ENCODE data around the gene FOXL3. TPM values are rescaled to one million over a fixed set of nuclear protein-coding genes. Genes with fewer than 3 reads are reported as not detected.
A peak's percentile ranks its signal among the peaks of the same experiment; 100 is the strongest.
"Not testable (repeated sequence)": the region's sequence is repeated elsewhere in the genome, so short reads cannot be mapped to it uniquely, and the experiment has no call there.

The FOXL3 gene
- total RNA-seq, 2 donors from 2014 or later, result not detected

DNA sequence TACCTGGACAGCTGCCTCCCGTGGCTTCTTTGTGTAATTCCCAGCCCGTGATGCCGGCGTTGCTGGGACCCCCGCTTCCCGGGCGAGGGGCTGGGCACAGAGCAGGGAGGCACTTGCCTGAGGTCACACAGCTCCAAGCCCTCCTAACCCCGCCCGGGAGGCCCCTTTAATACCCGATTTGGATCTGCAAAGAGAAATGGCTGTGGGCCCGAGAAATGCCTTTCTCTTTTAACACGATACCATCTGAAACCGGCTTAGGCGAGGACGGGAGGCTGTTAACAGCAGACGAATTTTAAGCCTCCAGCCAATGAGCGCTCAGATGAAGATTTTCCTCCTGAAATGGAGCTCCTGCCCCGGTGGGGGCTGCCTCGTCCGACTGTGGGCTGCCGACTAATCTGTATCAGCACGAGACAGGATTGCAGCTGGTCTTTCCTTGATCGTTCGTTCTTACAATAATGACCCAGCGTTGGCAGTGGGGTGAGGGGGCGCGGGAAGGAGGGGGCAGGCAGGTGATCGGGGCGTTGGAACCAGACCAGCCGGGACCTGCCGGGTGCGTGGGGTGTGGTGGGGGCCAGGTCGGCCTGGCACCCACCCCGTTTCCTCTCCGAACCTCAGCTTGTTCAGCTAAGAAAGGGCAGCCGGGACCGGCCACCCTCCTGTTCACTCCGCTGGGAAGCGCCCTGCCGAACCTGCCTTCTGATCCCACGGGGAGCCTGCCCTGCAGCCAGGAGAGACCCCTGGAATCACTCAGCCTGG, 36.2 kb upstream of the FOXL3 start:
- DNase-seq (ENCODE audit: low spot score), result peak; percentile 80
- intact Hi-C loops (cut with DNase I), result no loop called here

- intact Hi-C loops (cut with DNase I), result no loop called here
- DNase-seq (ENCODE audit: low spot score), result peak; percentile 34
Measured at GRCh38 chr7:254337-255037, 35.5 kb upstream of the FOXL3 start.

DNA sequence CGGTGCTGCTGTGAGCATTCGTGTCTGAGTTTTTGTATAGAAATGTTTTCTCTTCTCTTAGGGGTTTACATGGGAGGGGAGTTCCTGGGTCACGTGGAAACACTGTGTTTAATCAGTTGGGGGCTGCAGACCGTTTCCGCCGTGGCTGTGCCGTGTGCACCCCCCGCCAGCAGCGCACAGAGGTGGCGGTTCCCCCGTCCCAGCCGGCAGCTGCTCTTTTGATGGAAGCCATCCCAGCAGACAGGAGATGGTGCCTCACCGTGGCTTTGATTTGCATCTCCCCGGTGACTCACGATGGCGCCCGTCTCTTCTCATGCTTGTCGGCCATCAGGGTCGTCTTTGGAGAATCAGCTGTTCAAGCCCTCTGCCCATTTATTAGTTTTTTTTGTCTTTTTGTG, 34.9 kb upstream of the FOXL3 start:
- DNase-seq (ENCODE audit: low spot score), result peak; percentile 70
- intact Hi-C loops (cut with DNase I), result no loop called here

DNA sequence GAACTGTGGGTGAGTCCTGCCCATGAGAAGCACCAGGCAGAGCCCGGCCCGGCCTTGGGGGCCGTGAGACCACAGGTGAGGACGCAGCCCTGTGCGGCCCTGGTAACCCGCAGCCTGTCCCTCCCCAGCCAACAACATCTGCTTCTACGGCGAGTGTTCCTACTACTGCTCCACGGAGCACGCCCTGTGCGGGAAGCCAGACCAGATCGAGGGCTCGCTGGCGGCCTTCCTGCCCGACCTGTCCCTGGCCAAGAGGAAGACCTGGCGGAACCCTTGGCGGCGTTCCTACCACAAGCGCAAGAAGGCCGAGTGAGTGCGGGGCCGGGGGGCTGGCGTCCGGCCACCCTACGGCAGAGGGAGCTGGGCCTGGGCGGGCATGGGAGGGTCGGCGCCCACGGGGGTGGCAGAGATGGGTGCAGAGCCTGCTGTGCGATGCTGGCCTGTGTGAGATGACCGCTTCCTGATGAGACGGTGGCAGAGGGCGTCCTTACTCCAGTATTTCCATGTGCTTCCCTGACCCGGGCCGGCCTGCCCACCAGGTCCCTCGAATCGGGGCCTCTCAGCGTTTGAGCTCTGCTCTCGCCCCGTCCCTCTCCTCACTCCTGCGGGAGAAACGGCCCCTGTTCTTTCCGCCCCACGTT, 34.1 kb upstream of the FOXL3 start:
- DNase-seq (ENCODE audit: low spot score), result peak; percentile 69
- intact Hi-C loops (cut with DNase I), result no loop called here

DNA sequence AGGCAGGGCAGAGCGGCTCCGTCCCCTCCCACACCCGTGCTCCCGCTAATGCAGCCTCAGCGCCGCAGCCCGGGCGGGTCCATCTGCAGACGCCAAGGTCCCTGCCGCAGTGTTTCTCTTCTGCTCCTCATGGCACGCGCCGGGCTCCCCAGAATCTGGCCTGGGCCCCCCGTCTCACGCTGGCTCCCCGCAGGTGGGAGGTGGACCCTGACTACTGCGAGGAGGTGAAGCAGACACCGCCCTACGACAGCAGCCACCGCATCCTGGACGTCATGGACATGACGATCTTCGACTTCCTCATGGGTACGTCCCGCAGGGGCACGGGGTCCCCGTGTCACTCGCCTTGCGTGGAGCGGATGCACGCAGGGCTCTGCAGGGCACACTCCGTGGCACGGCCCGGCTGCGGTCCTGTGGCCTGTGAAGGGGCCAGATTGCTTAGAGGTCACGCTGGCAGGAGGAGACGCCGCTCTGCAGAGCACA, 33.5 kb upstream of the FOXL3 start:
- intact Hi-C loops (cut with DNase I), result no loop called here
- peak; percentile 51 for DNase-seq (ENCODE audit: low spot score)

GRCh38 chr7:256981-257646, 32.9 kb upstream of the FOXL3 start:
- intact Hi-C loops (cut with DNase I), result no loop called here
- peak; percentile 66 for DNase-seq (ENCODE audit: low spot score)

DNA sequence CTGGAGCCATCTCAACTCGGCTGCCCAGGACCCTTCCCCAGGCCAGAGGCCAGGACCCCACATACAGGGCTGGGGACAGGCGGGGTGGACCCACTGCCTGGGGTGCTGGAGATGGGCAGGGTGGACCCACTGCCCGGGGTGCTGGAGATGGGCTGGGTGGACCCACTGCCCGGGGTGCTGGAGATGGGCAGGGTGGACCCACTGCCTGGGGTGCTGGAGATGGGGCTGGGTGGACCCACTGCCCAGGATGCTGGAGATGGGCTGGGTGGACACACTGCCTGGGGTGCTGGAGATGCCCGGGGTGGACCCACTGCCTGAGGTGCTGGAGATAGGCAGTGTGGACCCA, 32.4 kb upstream of the FOXL3 start:
- intact Hi-C loops (cut with DNase I), result no loop called here
- peak; percentile 82 for DNase-seq (ENCODE audit: low spot score)

- peak; percentile 81 for DNase-seq (ENCODE audit: low spot score)
- intact Hi-C loops (cut with DNase I), result no loop called here
Measured at GRCh38 chr7:258476-259190, 31.3 kb upstream of the FOXL3 start.

GRCh38 chr7:259191-259505, 30.8 kb upstream of the FOXL3 start:
- no peak for DNase-seq (ENCODE audit: low spot score)

GRCh38 chr7:259751-260405, 30.1 kb upstream of the FOXL3 start:
- DNase-seq (ENCODE audit: low spot score), result peak; percentile 78
- intact Hi-C loops (cut with DNase I), result no loop called here

More at GRCh38 chr7:259191-259505, 30.8 kb upstream of the FOXL3 start:
- intact Hi-C loops (cut with DNase I), result no loop called here

DNA sequence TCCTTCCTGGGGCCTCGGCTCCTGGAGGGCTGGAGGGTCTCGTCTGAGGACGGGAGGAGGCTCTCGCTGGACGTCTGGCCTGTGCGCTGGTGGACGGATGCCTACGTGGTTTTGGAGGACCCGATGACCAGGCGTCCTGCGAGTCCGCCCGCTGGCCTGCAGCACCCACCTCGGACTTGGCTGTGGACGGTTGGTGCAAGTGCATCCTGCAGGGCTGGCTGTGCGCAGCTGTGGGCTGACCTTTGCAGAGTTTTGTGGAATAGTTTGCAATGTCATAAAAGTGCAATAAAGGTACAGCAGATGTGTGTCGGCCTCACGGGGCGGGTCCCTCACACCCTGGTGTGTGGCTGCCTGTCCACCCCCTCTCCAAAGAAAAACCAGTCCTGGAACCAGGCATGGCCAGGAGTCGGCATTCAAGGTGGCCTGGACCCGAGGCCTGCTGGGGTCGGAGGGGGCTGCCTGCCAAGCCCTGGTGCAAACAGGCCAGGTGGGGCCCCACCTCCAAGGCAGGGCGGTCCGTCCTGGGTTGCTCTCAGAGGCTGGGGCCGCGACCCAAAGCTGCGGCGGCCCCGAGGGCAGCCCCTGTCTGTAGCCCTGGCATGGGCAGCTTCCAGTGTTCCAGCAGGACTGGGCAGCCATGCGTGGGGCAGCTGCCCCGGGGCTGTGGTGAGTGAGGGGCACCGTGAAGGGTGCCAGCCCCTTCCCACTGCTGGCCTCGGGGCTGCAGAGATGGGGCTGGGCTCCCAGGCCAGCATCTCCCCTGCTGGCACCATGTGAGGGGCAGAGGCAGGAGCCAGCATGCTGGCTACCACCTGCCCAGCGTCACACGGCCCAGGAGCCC, 29.3 kb upstream of the FOXL3 start:
- intact Hi-C loops (cut with DNase I), result no loop called here
- peak; percentile 81 for DNase-seq (ENCODE audit: low spot score)

GRCh38 chr7:261341-262250, 28.4 kb upstream of the FOXL3 start:
- intact Hi-C loops (cut with DNase I), result no loop called here

GRCh38 chr7:262251-262572, 27.8 kb upstream of the FOXL3 start:
- peak; percentile 70 for DNase-seq (ENCODE audit: low spot score)
- intact Hi-C loops (cut with DNase I), result no loop called here

More at GRCh38 chr7:261341-262250, 28.4 kb upstream of the FOXL3 start:
- DNase-seq (ENCODE audit: low spot score), result peak; percentile 71

DNA sequence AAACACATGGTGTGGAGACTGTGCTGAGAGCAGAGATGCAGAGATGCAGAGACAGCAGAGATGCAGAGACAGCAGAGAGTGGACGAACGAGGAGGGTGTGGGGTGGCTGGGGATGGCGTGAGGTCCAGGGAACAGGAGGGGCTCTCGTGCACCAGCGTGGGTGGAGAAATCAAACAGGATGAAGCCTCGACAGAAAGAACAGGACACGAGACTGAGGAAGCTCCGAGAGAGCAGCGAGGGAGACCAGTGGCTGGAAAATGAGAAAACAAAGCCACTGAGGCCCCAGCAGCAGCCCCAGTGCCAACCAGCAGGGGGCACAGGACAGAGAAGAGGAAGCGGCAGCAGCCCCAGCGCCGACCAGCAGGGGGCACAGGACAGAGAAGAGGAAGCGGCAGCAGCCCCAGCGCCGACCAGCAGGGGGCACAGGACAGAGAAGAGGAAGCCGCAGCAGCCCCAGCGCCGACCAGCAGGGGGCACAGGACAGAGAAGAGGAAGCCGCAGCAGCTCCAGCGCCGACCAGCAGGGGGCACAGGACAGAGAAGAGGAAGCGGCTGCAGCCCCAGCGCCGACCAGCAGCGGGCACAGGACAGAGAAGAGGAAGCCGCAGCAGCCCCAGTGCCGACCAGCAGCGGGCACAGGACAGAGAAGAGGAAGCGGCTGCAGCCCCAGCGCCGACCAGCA, 27.2 kb upstream of the FOXL3 start:
- intact Hi-C loops (cut with DNase I), result not testable (repeated sequence)
- DNase-seq (ENCODE audit: low spot score), result peak; percentile 87

DNA sequence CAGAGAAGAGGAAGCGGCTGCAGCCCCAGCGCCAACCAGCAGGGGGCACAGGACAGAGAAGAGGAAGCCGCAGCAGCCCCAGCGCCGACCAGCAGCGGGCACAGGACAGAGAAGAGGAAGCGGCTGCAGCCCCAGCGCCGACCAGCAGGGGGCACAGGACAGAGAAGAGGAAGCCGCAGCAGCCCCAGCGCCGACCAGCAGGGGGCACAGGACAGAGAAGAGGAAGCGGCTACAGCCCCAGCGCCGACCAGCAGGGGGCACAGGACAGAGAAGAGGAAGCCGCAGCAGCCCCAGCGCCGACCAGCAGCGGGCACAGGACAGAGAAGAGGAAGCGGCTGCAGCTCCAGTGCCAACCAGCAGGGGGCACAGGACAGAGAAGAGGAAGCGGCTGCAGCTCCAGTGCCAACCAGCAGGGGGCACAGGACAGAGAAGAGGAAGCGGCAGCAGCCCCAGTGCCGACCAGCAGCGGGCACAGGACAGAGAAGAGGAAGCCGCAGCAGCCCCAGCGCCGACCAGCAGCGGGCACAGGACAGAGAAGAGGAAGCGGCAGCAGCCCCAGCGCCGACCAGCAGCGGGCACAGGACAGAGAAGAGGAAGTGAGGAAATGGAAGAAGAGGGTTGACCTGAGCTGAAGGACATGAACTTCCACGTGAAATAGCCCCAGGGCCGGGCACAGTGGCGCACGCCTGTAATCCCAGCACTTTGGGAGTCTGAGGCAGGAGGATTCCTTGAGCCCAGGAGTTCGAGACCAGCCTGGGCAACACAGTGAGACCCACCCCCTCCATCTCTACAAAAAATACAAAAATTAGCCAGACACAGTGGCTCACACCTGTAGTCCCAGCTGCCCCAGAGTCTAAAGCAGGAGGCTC, 26.3 kb upstream of the FOXL3 start:
- DNase-seq (ENCODE audit: low spot score), result peak; percentile 80
- intact Hi-C loops (cut with DNase I), result not testable (repeated sequence)

Measured in posterior vena cava (tissue), 2 donors.